ENCODE results near the gene ATXN7L3.

The ATXN7L3 gene

GRCh38 chr17:44233582-44233981, 33.9 kb upstream of the ATXN7L3 start:
- H3K4me2 ChIP-seq (ENCODE audit: low read depth, low read length, poor library complexity, severe bottlenecking), result no peak overlapping the region
- H3K4me3 ChIP-seq (ENCODE audit: insufficient read depth, low read length, poor library complexity, severe bottlenecking), result no peak overlapping the region
- H3K9me2 ChIP-seq (replicated peaks; ENCODE audit: insufficient read depth, low read length), result no peaks in the 10 kb centered on the region
- no peaks in the 10 kb centered on the region for H3K79me2 ChIP-seq (ENCODE audit: insufficient read depth, low read length)
- H4K20me1 ChIP-seq (ENCODE audit: low read depth, low read length), result no peaks in the 10 kb centered on the region
- H3K9ac ChIP-seq (ENCODE audit: low read length), result no peak overlapping the region
- no peak overlapping the region for H2AFZ ChIP-seq (ENCODE audit: low read depth, low read length, severe bottlenecking)
- no peaks in the 10 kb centered on the region for H3K36me3 ChIP-seq (ENCODE audit: low read length)
- TF ChIP-seq EZH2phosphoT487 (conservative IDR thresholded peaks at IDR 0.05; ENCODE audit: low read length), result no peak
- TF ChIP-seq, protein P1, sequence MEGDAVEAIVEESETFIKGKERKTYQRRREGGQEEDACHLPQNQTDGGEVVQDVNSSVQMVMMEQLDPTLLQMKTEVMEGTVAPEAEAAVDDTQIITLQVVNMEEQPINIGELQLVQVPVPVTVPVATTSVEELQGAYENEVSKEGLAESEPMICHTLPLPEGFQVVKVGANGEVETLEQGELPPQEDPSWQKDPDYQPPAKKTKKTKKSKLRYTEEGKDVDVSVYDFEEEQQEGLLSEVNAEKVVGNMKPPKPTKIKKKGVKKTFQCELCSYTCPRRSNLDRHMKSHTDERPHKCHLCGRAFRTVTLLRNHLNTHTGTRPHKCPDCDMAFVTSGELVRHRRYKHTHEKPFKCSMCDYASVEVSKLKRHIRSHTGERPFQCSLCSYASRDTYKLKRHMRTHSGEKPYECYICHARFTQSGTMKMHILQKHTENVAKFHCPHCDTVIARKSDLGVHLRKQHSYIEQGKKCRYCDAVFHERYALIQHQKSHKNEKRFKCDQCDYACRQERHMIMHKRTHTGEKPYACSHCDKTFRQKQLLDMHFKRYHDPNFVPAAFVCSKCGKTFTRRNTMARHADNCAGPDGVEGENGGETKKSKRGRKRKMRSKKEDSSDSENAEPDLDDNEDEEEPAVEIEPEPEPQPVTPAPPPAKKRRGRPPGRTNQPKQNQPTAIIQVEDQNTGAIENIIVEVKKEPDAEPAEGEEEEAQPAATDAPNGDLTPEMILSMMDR (IDR thresholded peaks at IDR 0.05; ENCODE audit: insufficient read depth, low read length, poor library complexity, severe bottlenecking), result no peak
- H3K27me3 ChIP-seq (ENCODE audit: low read length), result no peaks in the 10 kb centered on the region
- H3K27ac ChIP-seq (ENCODE audit: low read depth, low read length), result no peak overlapping the region
- no peaks in the 10 kb centered on the region for H3F3A ChIP-seq (ENCODE audit: insufficient read depth)
- H3K9me3 ChIP-seq (ENCODE audit: insufficient read depth, low read length), result no peaks in the 10 kb centered on the region

GRCh38 chr17:44232061-44232460, 32.4 kb upstream of the ATXN7L3 start:
- no peaks in the 10 kb centered on the region for H3K79me2 ChIP-seq (ENCODE audit: insufficient read depth, low read length)
- H3K27ac ChIP-seq (ENCODE audit: low read depth, low read length), result no peak overlapping the region
- TF ChIP-seq, protein P1 (IDR thresholded peaks at IDR 0.05; ENCODE audit: insufficient read depth, low read length, poor library complexity, severe bottlenecking), result no peak
- TF ChIP-seq EZH2phosphoT487 (conservative IDR thresholded peaks at IDR 0.05; ENCODE audit: low read length), result no peak
- no peak overlapping the region for H3K4me3 ChIP-seq (ENCODE audit: insufficient read depth, low read length, poor library complexity, severe bottlenecking)
- H3K27me3 ChIP-seq (ENCODE audit: low read length), result no peaks in the 10 kb centered on the region
- no peaks in the 10 kb centered on the region for H3K9me2 ChIP-seq (replicated peaks; ENCODE audit: insufficient read depth, low read length)
- no peaks in the 10 kb centered on the region for H3F3A ChIP-seq (ENCODE audit: insufficient read depth)
- H3K9ac ChIP-seq (ENCODE audit: low read length), result no peak overlapping the region
- H3K9me3 ChIP-seq (ENCODE audit: insufficient read depth, low read length), result no peaks in the 10 kb centered on the region
- H2AFZ ChIP-seq (ENCODE audit: low read depth, low read length, severe bottlenecking), result no peak overlapping the region
- H3K36me3 ChIP-seq (ENCODE audit: low read length), result no peaks in the 10 kb centered on the region
- no peaks in the 10 kb centered on the region for H4K20me1 ChIP-seq (ENCODE audit: low read depth, low read length)
- no peak overlapping the region for H3K4me2 ChIP-seq (ENCODE audit: low read depth, low read length, poor library complexity, severe bottlenecking)

DNA sequence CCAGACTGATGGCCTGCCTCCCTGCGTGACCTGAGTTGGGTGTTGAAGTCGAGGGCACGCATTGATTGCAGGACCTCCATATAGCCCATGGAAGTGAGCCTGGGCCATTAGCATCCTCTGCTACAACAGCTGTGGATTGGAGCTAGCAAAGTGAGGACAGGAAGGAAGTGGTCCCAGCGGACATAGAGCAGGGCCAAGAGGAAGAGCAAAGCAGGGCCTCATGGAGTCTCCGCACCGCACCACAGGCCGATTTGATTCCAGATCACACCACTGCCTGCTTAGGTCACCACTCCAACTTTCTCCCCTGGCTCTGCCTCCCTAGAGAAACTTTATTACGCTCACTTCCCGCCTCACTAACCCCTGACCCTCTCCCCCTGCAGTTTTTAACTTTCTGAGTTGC, 30.5 kb upstream of the ATXN7L3 start:
- Histone ChIP-seq H3K79me2 (ENCODE audit: insufficient read depth, low read length) (no peaks in the 10 kb centered on the region), H3K27ac (ENCODE audit: low read depth, low read length) (no peak overlapping the region), H3K4me3 (ENCODE audit: insufficient read depth, low read length, poor library complexity, severe bottlenecking) (no peak overlapping the region), H2AFZ (ENCODE audit: low read depth, low read length, severe bottlenecking) (no peak overlapping the region), H3K4me2 (ENCODE audit: low read depth, low read length, poor library complexity, severe bottlenecking) (no peak overlapping the region), H3K9ac (ENCODE audit: low read length) (no peak overlapping the region), H3K9me2 (replicated peaks; ENCODE audit: insufficient read depth, low read length) (no peaks in the 10 kb centered on the region), H3K9me3 (ENCODE audit: insufficient read depth, low read length) (no peaks in the 10 kb centered on the region), H4K20me1 (ENCODE audit: low read depth, low read length) (no peaks in the 10 kb centered on the region), H3F3A (ENCODE audit: insufficient read depth) (no peaks in the 10 kb centered on the region), H3K27me3 (ENCODE audit: low read length) (no peaks in the 10 kb centered on the region), H3K36me3 (ENCODE audit: low read length) (no peaks in the 10 kb centered on the region)
- no peak for TF ChIP-seq EZH2phosphoT487 (conservative IDR thresholded peaks at IDR 0.05; ENCODE audit: low read length)
- TF ChIP-seq, protein P1 (IDR thresholded peaks at IDR 0.05; ENCODE audit: insufficient read depth, low read length, poor library complexity, severe bottlenecking), result no peak
